NCI-H2171 treated with DMSO at 0.1 percent for 48 hours (cell line): ENCODE data around the gene OR7D2.
A peak's percentile ranks its signal among the peaks of the same experiment; 100 is the strongest.

Experiments
- DNase-seq: peaks from one replicate; lab custom pipeline; 2025; lab: John Stamatoyannopoulos, UW

Gene OR7D2

GRCh38 chr19:9205501-9206113 is 26.8 kb downstream of the OR7D2 start:
- DNase-seq = peak; percentile 26

- no peak for DNase-seq
Observed at GRCh38 chr19:9219489-9219888, 40.7 kb downstream of the OR7D2 start, which contains the start of gene OR7D4. TSS of gene OR7D4 (minus strand) at chr19:9219589. CDS start at chr19:9214837, 4,752 bp downstream.
